Measurements from ENCODE around the gene MYRIP.

MYRIP gene

DNA sequence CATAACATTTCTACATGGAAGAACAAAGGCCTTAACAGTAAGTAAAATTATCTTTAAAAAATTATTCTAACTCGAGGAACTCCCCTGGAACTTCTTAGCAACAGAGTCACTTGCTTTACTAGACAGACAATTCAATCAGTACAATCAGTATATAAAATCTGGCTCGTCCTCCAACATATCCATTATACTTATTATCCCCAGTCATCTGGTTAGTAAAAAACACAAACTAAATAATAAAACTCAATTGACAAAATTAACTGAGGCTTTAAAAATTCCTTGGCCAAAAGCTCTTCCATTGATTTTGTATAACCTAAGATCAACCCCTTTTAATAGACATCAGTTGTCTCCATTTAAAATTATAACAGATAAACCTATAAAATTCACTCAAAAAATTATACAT is 105.6 kb downstream of the MYRIP start:
- Histone ChIP-seq H2AFZ (ENCODE audit: low read depth, low read length) (no peak overlapping the region), H3K9ac (ENCODE audit: low read length) (no peak overlapping the region), H3K79me2 (ENCODE audit: low read length) (no peaks in the 10 kb centered on the region), H4K20me1 (ENCODE audit: insufficient read depth, low read length) (no peaks in the 10 kb centered on the region), H3K4me1 (ENCODE audit: low read length) (peaks cover 12% of the 10 kb centered on the region), H3K36me3 (replicated peaks; ENCODE audit: low read depth, low read length) (no peaks in the 10 kb centered on the region), H3K27me3 (ENCODE audit: low read depth, low read length) (no peaks in the 10 kb centered on the region), H3K27ac (ENCODE audit: low read length) (no peak overlapping the region), H3K4me2 (ENCODE audit: low read length) (no peak overlapping the region), H3K4me3 (ENCODE audit: low read length) (no peak overlapping the region), H3K9me3 (ENCODE audit: insufficient read depth, low read length) (no peaks in the 10 kb centered on the region)
- TF ChIP-seq EZH2phosphoT487 (IDR thresholded peaks at IDR 0.05; ENCODE audit: low read depth) = no peak
- TF ChIP-seq, protein P1, sequence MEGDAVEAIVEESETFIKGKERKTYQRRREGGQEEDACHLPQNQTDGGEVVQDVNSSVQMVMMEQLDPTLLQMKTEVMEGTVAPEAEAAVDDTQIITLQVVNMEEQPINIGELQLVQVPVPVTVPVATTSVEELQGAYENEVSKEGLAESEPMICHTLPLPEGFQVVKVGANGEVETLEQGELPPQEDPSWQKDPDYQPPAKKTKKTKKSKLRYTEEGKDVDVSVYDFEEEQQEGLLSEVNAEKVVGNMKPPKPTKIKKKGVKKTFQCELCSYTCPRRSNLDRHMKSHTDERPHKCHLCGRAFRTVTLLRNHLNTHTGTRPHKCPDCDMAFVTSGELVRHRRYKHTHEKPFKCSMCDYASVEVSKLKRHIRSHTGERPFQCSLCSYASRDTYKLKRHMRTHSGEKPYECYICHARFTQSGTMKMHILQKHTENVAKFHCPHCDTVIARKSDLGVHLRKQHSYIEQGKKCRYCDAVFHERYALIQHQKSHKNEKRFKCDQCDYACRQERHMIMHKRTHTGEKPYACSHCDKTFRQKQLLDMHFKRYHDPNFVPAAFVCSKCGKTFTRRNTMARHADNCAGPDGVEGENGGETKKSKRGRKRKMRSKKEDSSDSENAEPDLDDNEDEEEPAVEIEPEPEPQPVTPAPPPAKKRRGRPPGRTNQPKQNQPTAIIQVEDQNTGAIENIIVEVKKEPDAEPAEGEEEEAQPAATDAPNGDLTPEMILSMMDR (IDR thresholded peaks at IDR 0.05; ENCODE audit: low read depth, low read length) = no peak

- H4K20me1 ChIP-seq (ENCODE audit: insufficient read depth, low read length) = no peaks in the 10 kb centered on the region
- H3K27me3 ChIP-seq (ENCODE audit: low read depth, low read length) = no peaks in the 10 kb centered on the region
- H3K79me2 ChIP-seq (ENCODE audit: low read length) = no peaks in the 10 kb centered on the region
- H3K4me2 ChIP-seq (ENCODE audit: low read length) = peak overlapping the region; percentile 30; the same call in 1 of the 2 replicates
- no peak overlapping the region for H3K9ac ChIP-seq (ENCODE audit: low read length)
- no peaks in the 10 kb centered on the region for H3K36me3 ChIP-seq (replicated peaks; ENCODE audit: low read depth, low read length)
- no peak overlapping the region for H3K27ac ChIP-seq (ENCODE audit: low read length)
- peaks cover 12% of the 10 kb centered on the region for H3K4me1 ChIP-seq (ENCODE audit: low read length)
- H2AFZ ChIP-seq (ENCODE audit: low read depth, low read length) = no peak overlapping the region
- H3K4me3 ChIP-seq (ENCODE audit: low read length) = no peak overlapping the region
- TF ChIP-seq, protein P1 (IDR thresholded peaks at IDR 0.05; ENCODE audit: low read depth, low read length) = no peak
- TF ChIP-seq EZH2phosphoT487 (IDR thresholded peaks at IDR 0.05; ENCODE audit: low read depth) = no peak
- H3K9me3 ChIP-seq (ENCODE audit: insufficient read depth, low read length) = no peaks in the 10 kb centered on the region
Measured at GRCh38 chr3:39917065-39917773, 107.8 kb downstream of the MYRIP start.

GRCh38 chr3:39919281-39919680 is 109.9 kb downstream of the MYRIP start:
- Histone ChIP-seq H3K36me3 (replicated peaks; ENCODE audit: low read depth, low read length) (no peaks in the 10 kb centered on the region), H3K4me2 (ENCODE audit: low read length) (no peak overlapping the region), H3K4me1 (ENCODE audit: low read length) (peaks cover 12% of the 10 kb centered on the region), H3K27me3 (ENCODE audit: low read depth, low read length) (no peaks in the 10 kb centered on the region), H4K20me1 (ENCODE audit: insufficient read depth, low read length) (no peaks in the 10 kb centered on the region), H3K4me3 (ENCODE audit: low read length) (no peak overlapping the region), H3K9me3 (ENCODE audit: insufficient read depth, low read length) (no peaks in the 10 kb centered on the region), H2AFZ (ENCODE audit: low read depth, low read length) (no peak overlapping the region), H3K27ac (ENCODE audit: low read length) (no peak overlapping the region), H3K79me2 (ENCODE audit: low read length) (no peaks in the 10 kb centered on the region), H3K9ac (ENCODE audit: low read length) (no peak overlapping the region)
- TF ChIP-seq EZH2phosphoT487 (IDR thresholded peaks at IDR 0.05; ENCODE audit: low read depth) = no peak
- TF ChIP-seq, protein P1 (IDR thresholded peaks at IDR 0.05; ENCODE audit: low read depth, low read length) = no peak

DNA sequence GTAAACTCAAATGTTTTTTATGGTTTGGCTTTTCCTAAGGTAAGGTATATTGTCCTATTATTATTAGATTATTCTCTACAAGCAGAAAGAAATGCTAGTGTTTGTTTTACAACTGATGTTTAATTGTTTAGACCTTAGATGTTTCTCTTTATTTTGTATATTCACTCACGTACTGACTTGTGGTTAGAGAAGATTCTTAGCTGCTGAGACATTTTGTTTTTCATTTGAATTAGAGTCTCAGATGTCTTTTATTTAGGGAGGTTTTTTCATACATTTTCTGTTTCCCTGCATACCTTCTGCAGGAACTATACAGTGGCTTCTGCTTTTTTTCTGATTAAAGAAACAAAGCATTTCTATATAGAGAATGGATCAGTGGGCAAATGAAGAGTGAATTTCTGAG is 110.9 kb downstream of the MYRIP start:
- Histone ChIP-seq H3K36me3 (replicated peaks; ENCODE audit: low read depth, low read length) (no peaks in the 10 kb centered on the region), H4K20me1 (ENCODE audit: insufficient read depth, low read length) (no peaks in the 10 kb centered on the region), H3K4me1 (ENCODE audit: low read length) (peaks cover 12% of the 10 kb centered on the region), H3K4me2 (ENCODE audit: low read length) (no peak overlapping the region), H2AFZ (ENCODE audit: low read depth, low read length) (no peak overlapping the region), H3K27ac (ENCODE audit: low read length) (no peak overlapping the region), H3K79me2 (ENCODE audit: low read length) (no peaks in the 10 kb centered on the region), H3K9me3 (ENCODE audit: insufficient read depth, low read length) (no peaks in the 10 kb centered on the region), H3K27me3 (ENCODE audit: low read depth, low read length) (no peaks in the 10 kb centered on the region), H3K9ac (ENCODE audit: low read length) (no peak overlapping the region), H3K4me3 (ENCODE audit: low read length) (no peak overlapping the region)
- TF ChIP-seq, protein P1 (IDR thresholded peaks at IDR 0.05; ENCODE audit: low read depth, low read length) = no peak
- TF ChIP-seq EZH2phosphoT487 (IDR thresholded peaks at IDR 0.05; ENCODE audit: low read depth) = no peak

Data from OCI-LY3 (cell line).